Liver (tissue), 9 donors: ENCODE measurements around the gene CENPVL1. TPM values are rescaled to one million over a fixed set of nuclear protein-coding genes. Genes with fewer than 3 reads are reported as not detected.

Source experiments
- DNase-seq: peaks from one replicate; pipeline ENCODE4 v3.0.0-alpha.2; 2017; ENCODE audit warnings: low spot score
- H3K27ac ChIP-seq, 2 donors: one replicate each; pipeline ENCODE4 v1.7.0; 2013; ENCODE audit warnings: inconsistent platforms in 2 of 2, low read length in 2 of 2, control low read depth in 1 of 2, low read depth in 1 of 2, mild to moderate bottlenecking in 1 of 2
- H3K27me3 ChIP-seq, 4 donors: one replicate each; pipeline versions ENCODE4 v1.6.1 to v1.7.0; 2013; ENCODE audit warnings: low read length in 3 of 4, inconsistent platforms in 1 of 4, mild to moderate bottlenecking in 1 of 4, moderate library complexity in 1 of 4; ENCODE audit not compliant: control insufficient read depth in 4 of 4, insufficient read depth in 4 of 4
- H3K36me3 ChIP-seq, 4 donors: one replicate each; pipeline versions ENCODE4 v1.6.1 to v1.7.0; 2013; ENCODE audit warnings: low read length in 3 of 4, mild to moderate bottlenecking in 3 of 4, low read depth in 1 of 4, moderate library complexity in 1 of 4; ENCODE audit not compliant: control insufficient read depth in 4 of 4, insufficient read depth in 3 of 4
- H3K4me1 ChIP-seq, 4 donors: one replicate each; pipeline versions ENCODE4 v1.6.1 to v1.7.0; 2013; ENCODE audit warnings: low read length in 3 of 4, mild to moderate bottlenecking in 3 of 4, moderate library complexity in 1 of 4; ENCODE audit not compliant: control insufficient read depth in 4 of 4, insufficient read depth in 4 of 4
- H3K4me3 ChIP-seq, 3 donors: one replicate each; pipeline versions ENCODE4 v1.6.1 to v1.7.0; 2013; ENCODE audit warnings: low read length in 3 of 3, control low read depth in 1 of 3, low read depth in 1 of 3, mild to moderate bottlenecking in 1 of 3
- H3K9ac ChIP-seq, 2 donors: one replicate each; pipeline ENCODE4 v1.7.0; 2013; ENCODE audit warnings: low read length in 2 of 2, mild to moderate bottlenecking in 2 of 2, moderate library complexity in 2 of 2, control low read depth in 1 of 2, low read depth in 1 of 2
- H3K9me3 ChIP-seq, 4 donors: one replicate each; pipeline versions ENCODE4 v1.6.1 to v1.7.0; 2013; ENCODE audit warnings: low read length in 3 of 4; ENCODE audit not compliant: control insufficient read depth in 4 of 4
- EGR1 ChIP-seq, 2 donors: IDR thresholded peaks; 2 replicates each; pipeline ENCODE4 v1.6.1; 2016 to 2018; ENCODE audit warnings: antibody characterized with exemption in 2 of 2, low read depth in 2 of 2
- FOXA1 ChIP-seq: IDR thresholded peaks from 2 replicates; pipeline ENCODE4 v1.6.1; 2016; ENCODE audit warnings: antibody characterized with exemption
- FOXA2 ChIP-seq: IDR thresholded peaks from 2 replicates; pipeline ENCODE4 v1.6.1; 2016; ENCODE audit warnings: antibody characterized with exemption
- GABPA ChIP-seq, 2 donors: IDR thresholded peaks in 1 of 2; conservative IDR thresholded peaks in 1 of 2; 2 replicates each; pipeline ENCODE4 v1.6.1; 2016; ENCODE audit warnings: antibody characterized with exemption in 2 of 2, mild to moderate bottlenecking in 1 of 2, moderate library complexity in 1 of 2
- HNF4G ChIP-seq: IDR thresholded peaks from 2 replicates; pipeline ENCODE4 v1.6.1; 2016; ENCODE audit warnings: antibody characterized with exemption
- JUND ChIP-seq, 2 donors: IDR thresholded peaks; 2 replicates each; pipeline ENCODE4 v1.6.1; 2016; ENCODE audit warnings: antibody characterized with exemption in 2 of 2
- NR2F2 ChIP-seq: IDR thresholded peaks from 2 replicates; pipeline ENCODE4 v1.6.1; 2016; ENCODE audit warnings: antibody characterized with exemption
- RXRA ChIP-seq, 2 donors: IDR thresholded peaks; 2 replicates each; pipeline ENCODE4 v1.6.1; 2017 to 2018; ENCODE audit warnings: antibody characterized with exemption in 2 of 2, mild to moderate bottlenecking in 1 of 2
- YY1 ChIP-seq: IDR thresholded peaks from 2 replicates; pipeline ENCODE4 v1.6.1; 2016; ENCODE audit warnings: antibody characterized with exemption, mild to moderate bottlenecking
- WGBS: extraction: QIAGEN DNeasy Blood & Tissue Kit; methylation state at CpG from one replicate; pipeline ENCODE4 v1.1.7; 2013; 5-methylcytosine and 5-hydroxymethylcytosine counted together
- polyA plus RNA-seq, 2 donors: library from polyadenylated mRNA; stranded (reverse) in 1 of 2; unstranded in 1 of 2; fragments of 200-250 nt in 1 of 2; fragments of >200 nt in 1 of 2; fragmentation: Nextera tagmentation in 1 of 2; extraction: Ambion mirVana in 1 of 2; gene quantifications; one replicate each; pipeline versions ENCODE4 v1.2.1 to v1.2.3, GENCODE V29; 2013 to 2015
- total RNA-seq, 2 donors: library from RNA; depleted of rRNA; stranded (reverse); fragments of >200 nt; gene quantifications; one replicate each; pipeline ENCODE4 v1.2.3, GENCODE V29; 2014
- TF ChIP-seq, protein P1 (sequence below): IDR thresholded peaks from 2 replicates; pipeline ENCODE4 v1.6.1; 2016; ENCODE audit warnings: antibody characterized with exemption, mild to moderate bottlenecking
- TF ChIP-seq, protein P2 (sequence below): fragments of 150-350 bp; IDR thresholded peaks from 2 replicates; pipeline ENCODE4 v1.5.1; 2017; ENCODE audit warnings: improper control_type of control experiment, low read depth, low read length; ENCODE audit not compliant: missing input control
- TF ChIP-seq, protein P3 (sequence below): IDR thresholded peaks from 2 replicates; pipeline ENCODE4 v1.6.1; 2016; ENCODE audit warnings: antibody characterized with exemption
- donor health status: healthy.
- donor health status: healthy.
- donor health status: healthy.
- donor health status: healthy.
- donor health status: healthy.

Gene CENPVL1
- total and polyA plus RNA-seq, 4 donors = not detected

DNA sequence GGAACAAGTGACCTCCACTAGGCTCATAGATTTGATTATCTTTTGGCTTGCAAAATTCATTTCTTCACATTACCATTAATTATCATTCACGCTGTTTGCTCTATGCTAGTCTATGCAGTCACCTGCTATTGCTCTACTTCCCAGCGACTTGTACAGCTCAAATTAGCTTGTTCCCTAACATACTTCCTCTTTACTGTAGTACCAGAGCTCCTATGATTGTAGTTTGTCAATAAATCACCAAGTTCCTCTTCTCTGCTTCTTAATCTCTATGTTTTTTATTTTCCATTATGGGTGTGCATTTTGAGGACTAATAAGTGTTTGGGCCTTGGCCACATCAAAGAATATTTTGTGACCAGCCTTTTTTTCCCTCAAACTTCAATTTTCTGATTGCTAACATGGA lies 26.8 kb downstream of the CENPVL1 start (continued):
- TF ChIP-seq, protein P1, sequence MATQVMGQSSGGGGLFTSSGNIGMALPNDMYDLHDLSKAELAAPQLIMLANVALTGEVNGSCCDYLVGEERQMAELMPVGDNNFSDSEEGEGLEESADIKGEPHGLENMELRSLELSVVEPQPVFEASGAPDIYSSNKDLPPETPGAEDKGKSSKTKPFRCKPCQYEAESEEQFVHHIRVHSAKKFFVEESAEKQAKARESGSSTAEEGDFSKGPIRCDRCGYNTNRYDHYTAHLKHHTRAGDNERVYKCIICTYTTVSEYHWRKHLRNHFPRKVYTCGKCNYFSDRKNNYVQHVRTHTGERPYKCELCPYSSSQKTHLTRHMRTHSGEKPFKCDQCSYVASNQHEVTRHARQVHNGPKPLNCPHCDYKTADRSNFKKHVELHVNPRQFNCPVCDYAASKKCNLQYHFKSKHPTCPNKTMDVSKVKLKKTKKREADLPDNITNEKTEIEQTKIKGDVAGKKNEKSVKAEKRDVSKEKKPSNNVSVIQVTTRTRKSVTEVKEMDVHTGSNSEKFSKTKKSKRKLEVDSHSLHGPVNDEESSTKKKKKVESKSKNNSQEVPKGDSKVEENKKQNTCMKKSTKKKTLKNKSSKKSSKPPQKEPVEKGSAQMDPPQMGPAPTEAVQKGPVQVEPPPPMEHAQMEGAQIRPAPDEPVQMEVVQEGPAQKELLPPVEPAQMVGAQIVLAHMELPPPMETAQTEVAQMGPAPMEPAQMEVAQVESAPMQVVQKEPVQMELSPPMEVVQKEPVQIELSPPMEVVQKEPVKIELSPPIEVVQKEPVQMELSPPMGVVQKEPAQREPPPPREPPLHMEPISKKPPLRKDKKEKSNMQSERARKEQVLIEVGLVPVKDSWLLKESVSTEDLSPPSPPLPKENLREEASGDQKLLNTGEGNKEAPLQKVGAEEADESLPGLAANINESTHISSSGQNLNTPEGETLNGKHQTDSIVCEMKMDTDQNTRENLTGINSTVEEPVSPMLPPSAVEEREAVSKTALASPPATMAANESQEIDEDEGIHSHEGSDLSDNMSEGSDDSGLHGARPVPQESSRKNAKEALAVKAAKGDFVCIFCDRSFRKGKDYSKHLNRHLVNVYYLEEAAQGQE = no peak
- TF ChIP-seq HNF4G (no peak), JUND (IDR thresholded peaks at IDR 0.05) (no peak), GABPA (IDR thresholded peaks at IDR 0.05 in 1 of 2, conservative IDR thresholded peaks at IDR 0.05 in 1 of 2) (no peak), RXRA (IDR thresholded peaks at IDR 0.05) (no peak), NR2F2 (no peak)

DNA sequence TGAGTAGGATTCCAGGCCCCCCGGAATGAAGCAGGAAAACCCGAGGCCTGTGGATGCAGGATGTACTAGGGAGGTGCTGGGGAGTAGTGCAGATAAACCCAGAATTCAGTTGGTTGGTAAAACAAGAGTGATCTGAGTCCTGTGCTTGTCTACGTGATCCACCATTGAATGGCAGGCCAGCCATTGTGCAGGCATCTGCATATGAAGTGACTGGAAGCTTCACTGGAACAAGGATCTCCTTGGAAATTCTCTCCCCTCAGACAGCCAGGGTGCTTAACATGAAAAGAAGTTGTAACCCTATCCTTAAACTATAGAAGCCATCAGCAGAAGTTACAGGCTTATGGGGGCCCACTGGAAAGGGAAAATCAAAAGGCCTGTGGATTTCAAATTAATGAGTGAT lies 32.3 kb downstream of the CENPVL1 start:
- WGBS = 90% methylated on average over 3 of the region's 3 CpGs
- TF ChIP-seq, protein P2, sequence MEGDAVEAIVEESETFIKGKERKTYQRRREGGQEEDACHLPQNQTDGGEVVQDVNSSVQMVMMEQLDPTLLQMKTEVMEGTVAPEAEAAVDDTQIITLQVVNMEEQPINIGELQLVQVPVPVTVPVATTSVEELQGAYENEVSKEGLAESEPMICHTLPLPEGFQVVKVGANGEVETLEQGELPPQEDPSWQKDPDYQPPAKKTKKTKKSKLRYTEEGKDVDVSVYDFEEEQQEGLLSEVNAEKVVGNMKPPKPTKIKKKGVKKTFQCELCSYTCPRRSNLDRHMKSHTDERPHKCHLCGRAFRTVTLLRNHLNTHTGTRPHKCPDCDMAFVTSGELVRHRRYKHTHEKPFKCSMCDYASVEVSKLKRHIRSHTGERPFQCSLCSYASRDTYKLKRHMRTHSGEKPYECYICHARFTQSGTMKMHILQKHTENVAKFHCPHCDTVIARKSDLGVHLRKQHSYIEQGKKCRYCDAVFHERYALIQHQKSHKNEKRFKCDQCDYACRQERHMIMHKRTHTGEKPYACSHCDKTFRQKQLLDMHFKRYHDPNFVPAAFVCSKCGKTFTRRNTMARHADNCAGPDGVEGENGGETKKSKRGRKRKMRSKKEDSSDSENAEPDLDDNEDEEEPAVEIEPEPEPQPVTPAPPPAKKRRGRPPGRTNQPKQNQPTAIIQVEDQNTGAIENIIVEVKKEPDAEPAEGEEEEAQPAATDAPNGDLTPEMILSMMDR = no peak
- TF ChIP-seq FOXA2 (no peak), YY1 (no peak), FOXA1 (no peak), EGR1 (IDR thresholded peaks at IDR 0.05; ENCODE audit: low read depth in 2 of 2) (no peak), NR2F2 (no peak), JUND (IDR thresholded peaks at IDR 0.05) (no peak)
- TF ChIP-seq, protein P3, sequence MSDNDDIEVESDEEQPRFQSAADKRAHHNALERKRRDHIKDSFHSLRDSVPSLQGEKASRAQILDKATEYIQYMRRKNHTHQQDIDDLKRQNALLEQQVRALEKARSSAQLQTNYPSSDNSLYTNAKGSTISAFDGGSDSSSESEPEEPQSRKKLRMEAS = no peak
- TF ChIP-seq, protein P1 = no peak
- Histone ChIP-seq H3K27ac (no peak overlapping the region), H3K9me3 (no peaks in the 10 kb centered on the region), H3K36me3 (peaks cover 0 to 3% (median 0%) of the 10 kb centered on the region in 4 donors), H3K4me1 (peaks cover 0 to 10% (median 3%) of the 10 kb centered on the region in 4 donors), H3K4me3 (peak overlapping the region in 1 of 3 donors; percentile 77), H3K27me3 (peaks cover 0 to 5% (median 0%) of the 10 kb centered on the region in 4 donors), H3K9ac (no peak overlapping the region)
- no peak for DNase-seq
